Hepatocyte (in vitro differentiated cells): ENCODE measurements around the gene DNM1L. TPM values are rescaled to one million over a fixed set of nuclear protein-coding genes. Genes with fewer than 3 reads are reported as not detected.

Source experiments
- DNase-seq: peaks from one replicate; pipeline ENCODE4 v3.0.0-alpha.2; 2016; ENCODE audit warnings: low spot score
- H2AFZ ChIP-seq: fragments of 200-600 bp; sonication (generic); 2 replicates; pipeline ENCODE4 v1.6.0; 2016; ENCODE audit warnings: antibody characterized with exemption, mild to moderate bottlenecking
- H3K27ac ChIP-seq: fragments of 200-600 bp; sonication (generic); 2 replicates; pipeline ENCODE4 v1.5.1; 2016; ENCODE audit warnings: mild to moderate bottlenecking
- H3K27me3 ChIP-seq: fragments of 200-600 bp; sonication (generic); 2 replicates; pipeline ENCODE4 v1.6.1; 2016
- H3K36me3 ChIP-seq: fragments of 200-600 bp; sonication (generic); replicated peaks from 2 replicates; pipeline ENCODE4 v1.5.1; 2016; ENCODE audit warnings: low read depth; ENCODE audit not compliant: insufficient read depth
- H3K4me1 ChIP-seq: fragments of 200-600 bp; sonication (generic); 2 replicates; pipeline ENCODE4 v1.5.1; 2016; ENCODE audit warnings: mild to moderate bottlenecking, moderate library complexity; ENCODE audit not compliant: insufficient read depth
- H3K4me2 ChIP-seq: fragments of 200-600 bp; sonication (generic); 2 replicates; pipeline ENCODE4 v1.6.0; 2016
- H3K4me3 ChIP-seq: fragments of 200-600 bp; sonication (generic); 2 replicates; pipeline ENCODE4 v1.5.1; 2016; ENCODE audit warnings: mild to moderate bottlenecking
- H3K79me2 ChIP-seq: fragments of 200-600 bp; sonication (generic); 2 replicates; pipeline ENCODE4 v1.6.0; 2017; ENCODE audit warnings: mild to moderate bottlenecking
- H3K9me2 ChIP-seq: fragments of 200-600 bp; sonication (generic); replicated peaks from 2 replicates; pipeline ENCODE4 v1.6.0; 2017; ENCODE audit warnings: mild to moderate bottlenecking; ENCODE audit not compliant: insufficient read depth
- H3K9me3 ChIP-seq: fragments of 200-600 bp; sonication (generic); 2 replicates; pipeline ENCODE4 v1.5.1; 2016; ENCODE audit warnings: low read depth, mild to moderate bottlenecking
- H4K20me1 ChIP-seq: fragments of 200-600 bp; sonication (generic); 2 replicates; pipeline ENCODE4 v1.6.0; 2016; ENCODE audit warnings: mild to moderate bottlenecking; ENCODE audit not compliant: insufficient read depth, poor library complexity, severe bottlenecking
- EZH2 ChIP-seq: fragments of 200-600 bp; sonication (generic); IDR thresholded peaks from 2 replicates; pipeline ENCODE4 v1.6.1; 2016; ENCODE audit warnings: antibody characterized with exemption, mild to moderate bottlenecking, borderline replicate concordance
- EZH2phosphoT487 ChIP-seq: fragments of 200-600 bp; sonication (generic); IDR thresholded peaks from one replicate; pipeline ENCODE4 v1.6.1; 2018; ENCODE audit warnings: antibody characterized with exemption, mild to moderate bottlenecking, low read depth, moderate library complexity; ENCODE audit not compliant: unreplicated experiment, severe bottlenecking
- WGBS: methylation state at CpG from one replicate; pipeline ENCODE4 v1.1.6; 2016; ENCODE audit warnings: low lambda C conversion rate; ENCODE audit errors: missing lambda C conversion rate; 5-methylcytosine and 5-hydroxymethylcytosine counted together
- polyA plus RNA-seq: library from polyadenylated mRNA; unstranded; fragments of >200 nt; fragmentation: Nextera tagmentation; extraction: Ambion mirVana; gene quantifications from 2 replicates; pipeline ENCODE4 v1.2.1, GENCODE V29; 2016
- total RNA-seq: library from RNA; depleted of rRNA; stranded (reverse); fragments of >200 nt; gene quantifications from 2 replicates; pipeline ENCODE4 v1.2.3, GENCODE V29; 2014
- TF ChIP-seq, protein P1 (sequence below): fragments of 200-600 bp; sonication (generic); IDR thresholded peaks from 2 replicates; pipeline ENCODE4 v1.5.1; 2016; ENCODE audit warnings: antibody characterized with exemption, mild to moderate bottlenecking; ENCODE audit not compliant: poor library complexity

The DNM1L gene
- total and polyA plus RNA-seq, 2 experiments from 2014 or later: 49.1 to 70.8 TPM

DNA sequence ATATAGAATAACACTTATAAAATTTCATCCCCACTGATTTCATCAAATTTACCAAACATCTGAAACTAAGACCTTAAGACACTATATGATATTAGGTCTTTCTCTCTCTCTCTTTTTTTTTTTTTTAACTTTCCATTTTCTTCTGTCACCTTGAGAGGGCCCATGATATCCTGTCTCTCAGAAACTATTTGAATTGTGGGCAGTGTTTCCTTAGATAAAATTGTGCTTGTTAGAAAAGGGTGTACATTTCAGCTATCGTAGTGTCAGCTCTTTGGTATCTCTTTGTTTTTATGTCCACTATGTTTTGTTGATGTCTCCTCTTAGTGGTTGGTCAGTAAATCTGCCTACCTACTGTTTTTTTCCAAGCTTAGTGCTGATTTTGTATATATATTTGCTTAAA lies 23.8 kb downstream of the DNM1L start:
- WGBS: 97% methylated on average over 1 of the region's 1 CpG
- H3K79me2 ChIP-seq: peaks cover 34% of the 10 kb centered on the region
- H3K9me3 ChIP-seq: no peaks in the 10 kb centered on the region
- H3K36me3 ChIP-seq: no peaks in the 10 kb centered on the region
- H4K20me1 ChIP-seq: no peaks in the 10 kb centered on the region
- no peaks in the 10 kb centered on the region for H3K4me1 ChIP-seq
- no peak overlapping the region for H2AFZ ChIP-seq
- no peak overlapping the region for H3K4me3 ChIP-seq
- no peak for DNase-seq
- TF ChIP-seq EZH2: no peak
- TF ChIP-seq EZH2phosphoT487: no peak
- TF ChIP-seq, protein P1, sequence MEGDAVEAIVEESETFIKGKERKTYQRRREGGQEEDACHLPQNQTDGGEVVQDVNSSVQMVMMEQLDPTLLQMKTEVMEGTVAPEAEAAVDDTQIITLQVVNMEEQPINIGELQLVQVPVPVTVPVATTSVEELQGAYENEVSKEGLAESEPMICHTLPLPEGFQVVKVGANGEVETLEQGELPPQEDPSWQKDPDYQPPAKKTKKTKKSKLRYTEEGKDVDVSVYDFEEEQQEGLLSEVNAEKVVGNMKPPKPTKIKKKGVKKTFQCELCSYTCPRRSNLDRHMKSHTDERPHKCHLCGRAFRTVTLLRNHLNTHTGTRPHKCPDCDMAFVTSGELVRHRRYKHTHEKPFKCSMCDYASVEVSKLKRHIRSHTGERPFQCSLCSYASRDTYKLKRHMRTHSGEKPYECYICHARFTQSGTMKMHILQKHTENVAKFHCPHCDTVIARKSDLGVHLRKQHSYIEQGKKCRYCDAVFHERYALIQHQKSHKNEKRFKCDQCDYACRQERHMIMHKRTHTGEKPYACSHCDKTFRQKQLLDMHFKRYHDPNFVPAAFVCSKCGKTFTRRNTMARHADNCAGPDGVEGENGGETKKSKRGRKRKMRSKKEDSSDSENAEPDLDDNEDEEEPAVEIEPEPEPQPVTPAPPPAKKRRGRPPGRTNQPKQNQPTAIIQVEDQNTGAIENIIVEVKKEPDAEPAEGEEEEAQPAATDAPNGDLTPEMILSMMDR: no peak
- no peaks in the 10 kb centered on the region for H3K27me3 ChIP-seq
- H3K27ac ChIP-seq: no peak overlapping the region
- no peaks in the 10 kb centered on the region for H3K9me2 ChIP-seq
- H3K4me2 ChIP-seq: no peak overlapping the region

DNA sequence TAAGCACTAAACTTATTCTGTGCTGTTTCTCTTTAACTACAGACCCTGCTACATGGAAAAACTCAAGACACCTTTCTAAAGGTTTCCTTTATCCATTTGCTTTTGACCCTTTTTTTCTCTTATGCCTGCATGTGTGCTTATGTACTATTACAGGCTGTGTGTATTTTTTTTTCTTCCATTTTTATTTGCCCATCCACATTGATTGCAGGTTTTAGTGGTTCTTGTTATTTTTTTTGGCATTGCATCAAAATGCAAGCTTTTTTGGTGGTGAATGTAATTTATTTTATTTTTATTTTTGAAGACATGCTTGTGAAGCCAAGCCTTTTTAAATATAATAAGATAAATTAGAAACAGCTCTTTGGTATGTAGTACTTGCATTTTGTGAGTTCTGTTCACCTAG lies 26.7 kb downstream of the DNM1L start:
- TF ChIP-seq EZH2 (no peak), EZH2phosphoT487 (no peak)
- TF ChIP-seq, protein P1: no peak
- no peak overlapping the region for H3K4me3 ChIP-seq
- H4K20me1 ChIP-seq: no peaks in the 10 kb centered on the region
- no peak overlapping the region for H2AFZ ChIP-seq
- H3K27ac ChIP-seq: no peak overlapping the region
- H3K27me3 ChIP-seq: no peaks in the 10 kb centered on the region
- H3K9me3 ChIP-seq: no peaks in the 10 kb centered on the region
- no peaks in the 10 kb centered on the region for H3K36me3 ChIP-seq
- no peak for DNase-seq
- no peak overlapping the region for H3K4me2 ChIP-seq
- H3K79me2 ChIP-seq: peaks cover 14% of the 10 kb centered on the region
- no peaks in the 10 kb centered on the region for H3K9me2 ChIP-seq
- no peaks in the 10 kb centered on the region for H3K4me1 ChIP-seq

DNA sequence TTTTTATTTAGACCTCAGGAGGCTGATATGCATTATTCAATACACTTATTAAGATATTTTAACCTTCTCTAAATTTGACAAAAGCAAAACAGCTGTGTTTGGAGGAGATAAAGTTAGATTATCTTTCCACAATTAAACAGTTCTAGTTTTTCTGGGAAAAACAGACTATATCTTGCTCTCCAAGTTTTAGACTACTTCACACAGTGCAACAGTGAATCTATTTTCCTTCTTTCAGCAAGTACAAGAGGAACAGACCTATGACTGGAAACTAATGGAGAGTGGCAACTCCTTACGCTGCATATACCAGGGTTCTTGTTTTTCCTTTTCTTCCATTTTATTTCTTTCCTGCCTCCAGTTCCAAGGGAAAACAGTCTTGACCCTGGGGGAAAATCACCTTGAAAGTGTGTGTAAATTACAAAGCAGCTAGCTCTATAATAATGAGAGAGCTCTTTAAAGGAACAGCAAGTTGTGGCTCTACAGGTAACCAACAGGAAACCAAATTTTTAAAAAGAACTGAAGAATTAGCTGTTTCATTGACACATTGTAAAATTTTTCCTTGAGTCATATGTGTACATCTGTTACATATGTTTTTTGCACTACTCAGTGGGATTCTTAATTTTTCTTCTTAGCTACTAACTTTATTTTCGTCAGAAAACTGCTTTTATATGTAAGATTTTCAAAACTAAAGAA lies 27.4 kb downstream of the DNM1L start:
- Histone ChIP-seq H3K4me3 (no peak overlapping the region), H2AFZ (no peak overlapping the region), H3K9me2 (no peaks in the 10 kb centered on the region), H3K79me2 (peaks cover 9% of the 10 kb centered on the region), H3K4me1 (no peaks in the 10 kb centered on the region), H3K27ac (no peak overlapping the region), H4K20me1 (no peaks in the 10 kb centered on the region), H3K4me2 (no peak overlapping the region), H3K9me3 (no peaks in the 10 kb centered on the region), H3K27me3 (no peaks in the 10 kb centered on the region), H3K36me3 (no peaks in the 10 kb centered on the region)
- 95% methylated on average over 2 of the region's 2 CpGs for WGBS
- TF ChIP-seq EZH2phosphoT487 (no peak), EZH2 (no peak)
- TF ChIP-seq, protein P1: no peak
- no peak for DNase-seq
